GM12873 (cell line): ENCODE measurements around the gene TRIM13.

Experiments
- TF ChIP-seq, protein P1 (sequence below): IDR thresholded peaks from 2 replicates; pipeline ENCODE4 v1.5.1; 2012; ENCODE audit warnings: low read depth, mild to moderate bottlenecking, moderate library complexity, low read length, control low read depth; ENCODE audit not compliant: insufficient read depth; ENCODE audit errors: missing control alignments

Gene TRIM13

DNA sequence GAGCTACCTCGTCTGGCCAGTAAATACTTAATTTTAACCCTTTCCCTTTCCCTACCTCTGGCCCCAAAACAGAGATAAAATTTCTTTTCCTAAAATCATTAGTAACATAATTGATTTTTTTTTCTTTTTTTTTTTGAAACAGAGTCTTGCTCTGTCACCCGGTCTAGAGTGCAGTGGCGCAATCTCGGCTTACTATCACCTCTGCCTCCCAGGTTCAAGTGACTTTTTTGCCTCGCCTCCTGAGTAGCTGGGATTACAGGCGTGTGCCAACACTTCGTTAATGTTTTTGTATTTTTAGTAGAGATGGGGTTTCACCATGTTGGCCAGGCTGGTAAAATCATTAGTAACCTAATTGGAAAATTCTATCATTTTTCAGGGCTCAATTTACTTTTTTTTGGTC lies 10.4 kb upstream of the TRIM13 start:
- TF ChIP-seq, protein P1, sequence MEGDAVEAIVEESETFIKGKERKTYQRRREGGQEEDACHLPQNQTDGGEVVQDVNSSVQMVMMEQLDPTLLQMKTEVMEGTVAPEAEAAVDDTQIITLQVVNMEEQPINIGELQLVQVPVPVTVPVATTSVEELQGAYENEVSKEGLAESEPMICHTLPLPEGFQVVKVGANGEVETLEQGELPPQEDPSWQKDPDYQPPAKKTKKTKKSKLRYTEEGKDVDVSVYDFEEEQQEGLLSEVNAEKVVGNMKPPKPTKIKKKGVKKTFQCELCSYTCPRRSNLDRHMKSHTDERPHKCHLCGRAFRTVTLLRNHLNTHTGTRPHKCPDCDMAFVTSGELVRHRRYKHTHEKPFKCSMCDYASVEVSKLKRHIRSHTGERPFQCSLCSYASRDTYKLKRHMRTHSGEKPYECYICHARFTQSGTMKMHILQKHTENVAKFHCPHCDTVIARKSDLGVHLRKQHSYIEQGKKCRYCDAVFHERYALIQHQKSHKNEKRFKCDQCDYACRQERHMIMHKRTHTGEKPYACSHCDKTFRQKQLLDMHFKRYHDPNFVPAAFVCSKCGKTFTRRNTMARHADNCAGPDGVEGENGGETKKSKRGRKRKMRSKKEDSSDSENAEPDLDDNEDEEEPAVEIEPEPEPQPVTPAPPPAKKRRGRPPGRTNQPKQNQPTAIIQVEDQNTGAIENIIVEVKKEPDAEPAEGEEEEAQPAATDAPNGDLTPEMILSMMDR = no peak

DNA sequence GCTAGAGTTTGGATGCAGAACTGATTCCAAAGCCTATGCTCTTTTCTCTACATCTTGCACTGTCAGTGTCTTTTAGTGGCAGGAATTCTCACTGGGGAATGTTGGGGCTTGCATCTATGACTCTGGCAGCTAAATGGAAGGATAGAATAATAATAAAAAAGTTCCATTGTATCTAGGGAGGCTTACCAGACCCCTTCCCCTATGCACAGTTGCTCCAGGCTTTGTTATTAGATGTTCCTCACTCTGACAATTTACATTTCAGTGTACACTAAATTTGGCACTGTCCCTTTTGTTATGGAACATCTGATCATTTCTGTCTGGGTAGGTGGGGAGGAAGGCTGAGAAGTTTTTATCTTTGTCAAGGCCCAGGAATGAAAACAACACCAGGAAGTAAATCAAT lies 3.7 kb upstream of the TRIM13 start:
- TF ChIP-seq, protein P1 = no peak

DNA sequence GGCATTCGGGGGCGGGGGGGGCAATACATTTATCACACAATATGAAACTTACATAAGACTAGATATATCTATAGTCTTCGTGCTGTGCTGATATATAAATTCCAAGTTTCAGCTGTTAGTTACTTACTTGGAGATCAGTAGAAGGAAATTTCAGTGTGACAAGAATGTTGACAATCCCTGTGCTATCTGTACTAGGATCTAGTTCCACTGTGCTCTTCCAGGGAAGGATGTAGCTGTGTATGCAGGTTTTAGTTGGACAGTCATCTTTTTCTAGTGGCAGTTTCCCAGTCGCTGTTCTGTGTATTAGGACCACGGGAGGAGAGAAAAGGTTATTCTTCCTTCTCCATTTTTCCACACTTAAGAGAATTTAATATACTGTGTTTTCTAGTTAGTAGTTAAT lies 3.2 kb upstream of the TRIM13 start:
- TF ChIP-seq, protein P1 = no peak

DNA sequence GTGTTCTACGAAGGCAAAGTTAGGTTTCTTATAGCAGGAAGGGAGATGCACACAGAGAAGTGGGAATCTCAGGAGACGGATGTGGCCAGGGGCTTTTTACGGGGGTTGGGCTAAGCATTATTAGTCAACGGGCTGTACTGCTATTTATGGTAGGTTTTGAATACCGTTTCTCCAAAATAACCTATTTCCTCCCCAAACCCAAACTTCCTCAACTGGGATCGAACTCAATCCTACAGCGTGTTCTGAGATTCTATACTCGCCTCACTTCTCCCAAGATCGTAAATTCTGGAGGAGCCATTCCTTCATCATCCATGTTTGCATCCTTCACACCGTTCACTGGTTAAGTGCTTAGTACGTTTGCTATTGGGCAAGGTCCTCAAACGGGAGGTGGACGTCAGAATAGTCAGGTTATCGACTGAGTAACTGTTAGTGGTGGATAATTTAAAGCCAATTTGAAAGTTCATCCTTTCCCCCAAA lies 1.2 kb upstream of the TRIM13 start:
- TF ChIP-seq, protein P1 = no peak

DNA sequence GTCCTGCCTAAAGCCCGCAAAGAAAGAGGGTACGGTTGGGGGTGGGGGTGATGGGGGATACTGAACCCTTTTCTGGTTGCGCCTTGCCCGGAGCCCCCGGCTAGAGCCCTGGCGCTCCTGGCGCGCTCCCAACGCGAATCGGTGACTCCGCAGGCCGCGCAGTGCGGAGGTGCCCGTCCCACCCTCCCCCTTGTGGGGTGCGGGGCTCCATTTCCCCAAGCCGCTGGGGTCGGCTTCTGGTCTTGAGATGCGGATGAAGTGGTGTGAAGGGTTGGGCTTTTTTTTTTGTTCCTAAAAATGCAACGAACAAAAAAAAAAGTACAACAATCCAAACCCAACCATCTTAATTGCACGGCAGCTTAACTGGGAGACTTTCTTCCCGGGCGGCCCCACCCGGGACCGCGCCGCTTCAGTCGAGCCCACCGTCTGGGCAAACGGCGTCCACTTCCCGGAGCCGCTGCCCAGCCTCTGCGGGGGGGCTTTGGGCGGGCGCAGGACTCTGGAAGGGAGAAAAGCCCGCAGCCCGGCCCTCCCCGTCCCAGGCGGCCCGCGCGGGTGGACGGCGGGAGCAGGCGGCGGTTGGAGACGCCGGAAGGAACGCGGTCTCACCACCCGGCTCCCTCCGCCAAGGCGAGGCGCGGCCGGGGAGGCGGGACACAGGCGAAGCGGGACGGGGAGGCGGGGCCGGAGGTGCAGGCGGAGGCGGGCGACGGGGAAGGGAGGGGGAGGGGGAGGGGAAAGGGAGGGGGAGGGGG lies 504 bp upstream of the TRIM13 start:
- TF ChIP-seq, protein P1 = no peak

DNA sequence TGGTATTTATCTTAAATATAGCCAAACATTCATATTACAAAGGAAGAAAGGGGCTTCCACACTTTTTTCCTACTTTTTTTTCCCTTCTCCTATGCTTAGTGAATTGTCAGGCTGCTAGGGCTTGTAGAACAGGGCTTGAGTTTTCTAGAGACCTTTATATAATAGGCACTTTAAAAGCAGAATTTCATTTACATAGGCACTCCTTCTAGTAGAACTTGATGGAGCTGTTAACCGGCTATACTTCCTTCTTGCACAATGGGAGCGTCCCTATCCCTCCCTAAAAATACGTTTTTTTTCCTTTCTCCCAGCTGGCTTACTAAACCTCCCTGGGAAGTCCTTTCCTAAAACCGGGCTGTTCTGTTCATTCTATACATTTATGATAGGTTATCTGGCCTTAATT lies 1.1 kb downstream of the TRIM13 start:
- TF ChIP-seq, protein P1 = no peak

DNA sequence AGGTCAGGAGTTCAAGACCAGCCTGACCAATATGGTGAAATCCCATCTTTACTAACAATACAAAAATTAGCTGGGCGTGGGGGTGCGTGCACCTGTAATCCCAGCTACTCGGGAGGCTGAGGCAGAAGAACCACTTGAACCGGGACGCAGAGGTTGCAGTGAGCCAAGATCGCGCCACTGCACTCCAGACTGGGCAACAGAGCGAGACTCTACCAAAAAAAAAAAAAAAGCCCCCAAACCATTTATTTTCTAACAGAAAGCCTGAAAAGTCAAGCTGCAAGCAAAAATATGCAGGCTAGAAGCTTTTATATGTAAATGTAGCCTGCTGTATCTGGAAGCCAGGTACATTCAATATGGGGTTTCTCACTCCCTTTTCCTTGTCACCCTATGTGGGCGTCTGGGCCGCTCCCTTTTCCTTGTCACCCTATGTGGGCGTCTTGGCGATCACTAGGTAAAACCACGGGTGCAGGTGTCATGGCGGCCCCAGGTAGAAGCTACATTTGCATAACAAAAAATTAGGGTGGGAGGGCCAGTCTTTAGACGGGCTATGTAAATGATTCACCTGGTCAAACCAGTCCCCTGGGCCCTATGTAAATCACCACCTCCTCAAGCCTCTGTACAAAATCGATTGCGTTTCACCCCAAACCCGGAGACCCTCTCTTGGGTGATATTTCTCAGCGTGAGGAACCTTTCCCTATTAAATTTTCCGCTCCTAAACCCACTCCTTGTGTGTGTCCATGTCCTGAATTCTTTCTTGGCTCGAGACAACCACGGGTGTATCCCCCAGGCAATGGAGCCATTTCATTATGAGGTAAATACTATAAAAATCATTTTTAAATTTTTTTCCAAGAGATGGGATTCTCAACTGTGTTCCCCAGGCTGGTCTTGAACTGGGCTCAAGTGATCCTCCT lies 2.1 kb downstream of the TRIM13 start:
- TF ChIP-seq, protein P1 = no peak
